K562 (cell line): ENCODE data around the gene AP1G1. TPM values are rescaled to one million over a fixed set of nuclear protein-coding genes. Genes with fewer than 3 reads are reported as not detected.

Source experiments
- ELF1 ChIP-seq: fragments of 200-800 bp; sonication (Bioruptor generic); IDR thresholded peaks from 2 replicates; pipeline ENCODE4 v1.6.1; 2016; ENCODE audit warnings: missing genetic modification characterization, missing compliant biosample characterization
- FOXK2 ChIP-seq, 2 experiments: fragments of 450-650 bp; IDR thresholded peaks in 1 of 2; conservative IDR thresholded peaks in 1 of 2; 2 replicates each; pipeline ENCODE4 v1.6.1; 2016; ENCODE audit warnings: low read depth in 2 of 2, mild to moderate bottlenecking in 1 of 2
- HDAC2 ChIP-seq: fragments of 450-650 bp; IDR thresholded peaks from 2 replicates; pipeline ENCODE4 v1.6.1; 2016; ENCODE audit warnings: mild to moderate bottlenecking
- MTA2 ChIP-seq: fragments of 450-650 bp; IDR thresholded peaks from 2 replicates; pipeline ENCODE4 v1.6.1; 2016; ENCODE audit warnings: low read depth
- NFATC3 ChIP-seq: fragments of 450-650 bp; IDR thresholded peaks from 2 replicates; pipeline ENCODE4 v1.6.1; 2017; ENCODE audit warnings: mild to moderate bottlenecking
- SIN3A ChIP-seq, 2 experiments: fragments of 150-350 bp in 1 of 2; IDR thresholded peaks; 2 replicates each; pipeline ENCODE4 v1.6.1; 2011 to 2016; ENCODE audit warnings: borderline replicate concordance in 2 of 2, low read depth in 2 of 2, low read length in 2 of 2, mild to moderate bottlenecking in 2 of 2, moderate library complexity in 2 of 2; ENCODE audit not compliant: control insufficient read depth in 1 of 2
- SREBF2 ChIP-seq: sonication (generic); formaldehyde crosslinking; IDR thresholded peaks from 2 replicates; pipeline ENCODE4 v1.4.0; 2020; ENCODE audit warnings: mild to moderate bottlenecking, missing genetic modification reagents
- TARDBP ChIP-seq: fragments of 450-650 bp; IDR thresholded peaks from 2 replicates; pipeline ENCODE4 v1.6.1; 2016
- polyA plus RNA-seq, 8 experiments: library from polyadenylated mRNA; depleted of rRNA in 4 of 8; stranded (reverse) in 5 of 8; unstranded in 3 of 8; fragments of >200 nt; fragmentation: Nextera tagmentation in 2 of 8; fragmentation: Illumina TruSeq in 1 of 8; extraction: Ambion mirVana in 2 of 8; extraction: Trizol in 1 of 8; gene quantifications; 2 replicates each; pipeline versions ENCODE4 v1.2.1 to v1.2.3, GENCODE V29; 2011 to 2014; ENCODE audit warnings: inconsistent platforms in 1 of 8, missing spikeins in 1 of 8
- total RNA-seq, 7 experiments: library from RNA; depleted of rRNA in 6 of 7; stranded (reverse); fragments of >200 nt in 6 of 7; fragmentation: Illumina TruSeq in 2 of 7; extraction: Trizol in 2 of 7; gene quantifications; 2 replicates each; pipeline versions ENCODE4 v1.2.1 to v1.2.3, GENCODE V29; 2011 to 2021; ENCODE audit warnings: low replicate concordance in 1 of 7
- TF ChIP-seq, protein P1 (sequence below): fragments of 450-650 bp; formaldehyde crosslinking; IDR thresholded peaks from 2 replicates; pipeline ENCODE4 v1.4.0; 2020; ENCODE audit warnings: mild to moderate bottlenecking, moderate library complexity
- TF ChIP-seq, protein P2 (sequence below): fragments of 250-450 bp; sonication (Bioruptor Pico); IDR thresholded peaks from 2 replicates; pipeline ENCODE4 v1.4.0; 2020; ENCODE audit warnings: borderline replicate concordance
- TF ChIP-seq, protein P3 (sequence below): fragments of 250-450 bp; sonication (Bioruptor Pico); IDR thresholded peaks from 2 replicates; pipeline ENCODE4 v1.5.0; 2021
- TF ChIP-seq, protein P4 (sequence below): sonication (generic); formaldehyde crosslinking; IDR thresholded peaks from 2 replicates; pipeline ENCODE4 v1.8.0; 2022; ENCODE audit warnings: missing genetic modification reagents, mild to moderate bottlenecking, borderline replicate concordance
- TF ChIP-seq, protein P5 (sequence below), 2 experiments: fragments of 150-350 bp in 1 of 2; IDR thresholded peaks; 2 replicates each; pipeline ENCODE4 v1.6.1; 2012 to 2016; ENCODE audit warnings: low read depth in 2 of 2, low read length in 2 of 2, mild to moderate bottlenecking in 1 of 2, moderate library complexity in 1 of 2

The AP1G1 gene
- total and polyA plus RNA-seq, 9 of the 15 experiments (the other 6 are each of a cell fraction or from before 2014, with no cell fraction given), result 7.0 to 59.2 (median 42.0) TPM

DNA sequence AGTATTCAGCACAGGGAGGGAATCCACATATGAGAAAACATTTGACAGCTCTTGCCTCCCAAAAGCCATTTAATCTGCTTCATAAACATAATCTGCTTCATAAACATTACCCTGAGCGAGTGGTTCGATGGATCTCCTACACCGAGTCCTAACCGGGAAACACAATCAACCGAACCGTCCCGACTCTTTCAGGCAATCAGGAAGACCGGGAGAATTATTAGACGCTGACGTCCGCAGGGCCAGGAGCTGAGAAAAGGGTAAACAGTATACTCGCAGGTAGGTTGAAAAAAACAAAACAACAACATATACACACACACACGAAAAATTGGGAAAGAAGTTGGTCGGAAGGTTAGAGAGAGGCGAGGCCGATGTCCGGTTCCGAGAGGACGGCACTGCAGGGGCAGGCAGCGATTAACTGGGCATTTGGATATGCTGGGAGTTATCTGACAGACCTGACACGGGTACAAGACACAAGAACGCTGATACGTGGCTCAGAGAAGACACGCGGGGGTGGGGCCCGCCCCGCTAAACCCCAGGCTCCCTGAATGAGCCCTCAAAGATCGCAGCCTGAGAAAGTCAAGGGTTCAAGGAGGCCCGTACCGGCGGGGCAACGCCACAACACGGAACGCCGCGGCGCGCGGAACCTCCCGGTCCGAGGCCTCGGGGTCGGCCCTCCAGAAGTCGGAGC, 585 bp downstream of the AP1G1 start (continued):
- TF ChIP-seq, protein P1, sequence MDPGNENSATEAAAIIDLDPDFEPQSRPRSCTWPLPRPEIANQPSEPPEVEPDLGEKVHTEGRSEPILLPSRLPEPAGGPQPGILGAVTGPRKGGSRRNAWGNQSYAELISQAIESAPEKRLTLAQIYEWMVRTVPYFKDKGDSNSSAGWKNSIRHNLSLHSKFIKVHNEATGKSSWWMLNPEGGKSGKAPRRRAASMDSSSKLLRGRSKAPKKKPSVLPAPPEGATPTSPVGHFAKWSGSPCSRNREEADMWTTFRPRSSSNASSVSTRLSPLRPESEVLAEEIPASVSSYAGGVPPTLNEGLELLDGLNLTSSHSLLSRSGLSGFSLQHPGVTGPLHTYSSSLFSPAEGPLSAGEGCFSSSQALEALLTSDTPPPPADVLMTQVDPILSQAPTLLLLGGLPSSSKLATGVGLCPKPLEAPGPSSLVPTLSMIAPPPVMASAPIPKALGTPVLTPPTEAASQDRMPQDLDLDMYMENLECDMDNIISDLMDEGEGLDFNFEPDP, result no peak
- TF ChIP-seq, protein P2, sequence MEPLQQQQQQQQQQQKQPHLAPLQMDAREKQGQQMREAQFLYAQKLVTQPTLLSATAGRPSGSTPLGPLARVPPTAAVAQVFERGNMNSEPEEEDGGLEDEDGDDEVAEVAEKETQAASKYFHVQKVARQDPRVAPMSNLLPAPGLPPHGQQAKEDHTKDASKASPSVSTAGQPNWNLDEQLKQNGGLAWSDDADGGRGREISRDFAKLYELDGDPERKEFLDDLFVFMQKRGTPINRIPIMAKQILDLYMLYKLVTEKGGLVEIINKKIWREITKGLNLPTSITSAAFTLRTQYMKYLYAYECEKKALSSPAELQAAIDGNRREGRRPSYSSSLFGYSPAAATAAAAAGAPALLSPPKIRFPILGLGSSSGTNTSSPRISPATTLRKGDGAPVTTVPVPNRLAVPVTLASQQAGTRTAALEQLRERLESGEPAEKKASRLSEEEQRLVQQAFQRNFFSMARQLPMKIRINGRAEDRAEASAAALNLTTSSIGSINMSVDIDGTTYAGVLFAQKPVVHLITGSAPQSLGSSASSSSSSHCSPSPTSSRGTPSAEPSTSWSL (CRISPR knock-in tag), result no peak
- TF ChIP-seq NFATC3 (no peak), HDAC2 (0 out of 2 replicates have a peak, but pooled peaks have one; percentile 11), TARDBP (no peak), SREBF2 (CRISPR knock-in tag) (no peak), MTA2 (no peak), FOXK2 (conservative IDR thresholded peaks at IDR 0.05 in 1 of 2, IDR thresholded peaks at IDR 0.05 in 1 of 2; ENCODE audit: low read depth in 2 of 2) (peak in 1 of 2 experiments; percentile 66; a peak in 3 of 4 replicates), SIN3A (IDR thresholded peaks at IDR 0.05; ENCODE audit: borderline replicate concordance in 2 of 2, control insufficient read depth in 1 of 2, low read depth in 2 of 2, low read length in 2 of 2) (0 out of 4 replicates have a peak, but pooled peaks of 1 of the 2 experiments have one; percentile 7), ELF1 (tag) (no peak)
- TF ChIP-seq, protein P3, sequence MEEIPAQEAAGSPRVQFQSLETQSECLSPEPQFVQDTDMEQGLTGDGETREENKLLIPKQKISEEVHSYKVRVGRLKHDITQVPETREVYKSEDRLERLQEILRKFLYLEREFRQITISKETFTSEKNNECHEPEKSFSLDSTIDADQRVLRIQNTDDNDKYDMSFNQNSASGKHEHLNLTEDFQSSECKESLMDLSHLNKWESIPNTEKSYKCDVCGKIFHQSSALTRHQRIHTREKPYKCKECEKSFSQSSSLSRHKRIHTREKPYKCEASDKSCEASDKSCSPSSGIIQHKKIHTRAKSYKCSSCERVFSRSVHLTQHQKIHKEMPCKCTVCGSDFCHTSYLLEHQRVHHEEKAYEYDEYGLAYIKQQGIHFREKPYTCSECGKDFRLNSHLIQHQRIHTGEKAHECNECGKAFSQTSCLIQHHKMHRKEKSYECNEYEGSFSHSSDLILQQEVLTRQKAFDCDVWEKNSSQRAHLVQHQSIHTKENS (CRISPR knock-in tag), result no peak
- TF ChIP-seq, protein P4, sequence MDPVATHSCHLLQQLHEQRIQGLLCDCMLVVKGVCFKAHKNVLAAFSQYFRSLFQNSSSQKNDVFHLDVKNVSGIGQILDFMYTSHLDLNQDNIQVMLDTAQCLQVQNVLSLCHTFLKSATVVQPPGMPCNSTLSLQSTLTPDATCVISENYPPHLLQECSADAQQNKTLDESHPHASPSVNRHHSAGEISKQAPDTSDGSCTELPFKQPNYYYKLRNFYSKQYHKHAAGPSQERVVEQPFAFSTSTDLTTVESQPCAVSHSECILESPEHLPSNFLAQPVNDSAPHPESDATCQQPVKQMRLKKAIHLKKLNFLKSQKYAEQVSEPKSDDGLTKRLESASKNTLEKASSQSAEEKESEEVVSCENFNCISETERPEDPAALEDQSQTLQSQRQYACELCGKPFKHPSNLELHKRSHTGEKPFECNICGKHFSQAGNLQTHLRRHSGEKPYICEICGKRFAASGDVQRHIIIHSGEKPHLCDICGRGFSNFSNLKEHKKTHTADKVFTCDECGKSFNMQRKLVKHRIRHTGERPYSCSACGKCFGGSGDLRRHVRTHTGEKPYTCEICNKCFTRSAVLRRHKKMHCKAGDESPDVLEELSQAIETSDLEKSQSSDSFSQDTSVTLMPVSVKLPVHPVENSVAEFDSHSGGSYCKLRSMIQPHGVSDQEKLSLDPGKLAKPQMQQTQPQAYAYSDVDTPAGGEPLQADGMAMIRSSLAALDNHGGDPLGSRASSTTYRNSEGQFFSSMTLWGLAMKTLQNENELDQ (CRISPR knock-in tag), result peak; percentile 75; the same call in 1 of the 2 replicates
- TF ChIP-seq, protein P5, sequence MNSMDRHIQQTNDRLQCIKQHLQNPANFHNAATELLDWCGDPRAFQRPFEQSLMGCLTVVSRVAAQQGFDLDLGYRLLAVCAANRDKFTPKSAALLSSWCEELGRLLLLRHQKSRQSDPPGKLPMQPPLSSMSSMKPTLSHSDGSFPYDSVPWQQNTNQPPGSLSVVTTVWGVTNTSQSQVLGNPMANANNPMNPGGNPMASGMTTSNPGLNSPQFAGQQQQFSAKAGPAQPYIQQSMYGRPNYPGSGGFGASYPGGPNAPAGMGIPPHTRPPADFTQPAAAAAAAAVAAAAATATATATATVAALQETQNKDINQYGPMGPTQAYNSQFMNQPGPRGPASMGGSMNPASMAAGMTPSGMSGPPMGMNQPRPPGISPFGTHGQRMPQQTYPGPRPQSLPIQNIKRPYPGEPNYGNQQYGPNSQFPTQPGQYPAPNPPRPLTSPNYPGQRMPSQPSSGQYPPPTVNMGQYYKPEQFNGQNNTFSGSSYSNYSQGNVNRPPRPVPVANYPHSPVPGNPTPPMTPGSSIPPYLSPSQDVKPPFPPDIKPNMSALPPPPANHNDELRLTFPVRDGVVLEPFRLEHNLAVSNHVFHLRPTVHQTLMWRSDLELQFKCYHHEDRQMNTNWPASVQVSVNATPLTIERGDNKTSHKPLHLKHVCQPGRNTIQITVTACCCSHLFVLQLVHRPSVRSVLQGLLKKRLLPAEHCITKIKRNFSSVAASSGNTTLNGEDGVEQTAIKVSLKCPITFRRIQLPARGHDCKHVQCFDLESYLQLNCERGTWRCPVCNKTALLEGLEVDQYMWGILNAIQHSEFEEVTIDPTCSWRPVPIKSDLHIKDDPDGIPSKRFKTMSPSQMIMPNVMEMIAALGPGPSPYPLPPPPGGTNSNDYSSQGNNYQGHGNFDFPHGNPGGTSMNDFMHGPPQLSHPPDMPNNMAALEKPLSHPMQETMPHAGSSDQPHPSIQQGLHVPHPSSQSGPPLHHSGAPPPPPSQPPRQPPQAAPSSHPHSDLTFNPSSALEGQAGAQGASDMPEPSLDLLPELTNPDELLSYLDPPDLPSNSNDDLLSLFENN (IDR thresholded peaks at IDR 0.05; ENCODE audit: low read depth in 2 of 2, low read length in 2 of 2), result 0 out of 4 replicates have a peak, but pooled peaks of 1 of the 2 experiments have one; percentile 11
